Measurements from ENCODE around the gene TMEM167A. TPM values are rescaled to one million over a fixed set of nuclear protein-coding genes. Genes with fewer than 3 reads are reported as not detected.

The TMEM167A gene
- total and polyA plus RNA-seq, 2 of the 4 experiments (the other 2 are of a cell fraction) = 34.6 to 45.1 TPM

GRCh38 chr5:83109380-83109779 lies 32.2 kb upstream of the TMEM167A start:
- dilution Hi-C loops (cut with HindIII; ENCODE audit: low sequenced_read_pairs, unreplicated experiment) (no loop called here), in situ Hi-C loops (cut with MboI; ENCODE audit: low sequenced_read_pairs) (no loop called here), intact Hi-C loops (cut with micrococcal nuclease) (no loop called here)
- DNase-seq = no peak
- CTCF ChIA-PET = interaction anchor here (0.7 kb wide), 1 partner anchor 30 kb away, joined by 3 read pairs; no protein-coding TSS in a partner anchor
- Histone ChIP-seq H3K4ac (ENCODE audit: low read depth, low read length) (no peak overlapping the region), H4K91ac (ENCODE audit: insufficient read depth, low read depth, low read length) (no peak overlapping the region), H2BK20ac (ENCODE audit: low read depth, low read length) (no peak overlapping the region), H2BK5ac (ENCODE audit: low read depth, low read length, poor library complexity, severe bottlenecking) (no peak overlapping the region), H3K14ac (replicated peaks; ENCODE audit: low read depth, low read length) (no peak overlapping the region), H4K8ac (ENCODE audit: low read depth in 2 of 2, low read length in 2 of 2) (no peak overlapping the region), H2AK9ac (replicated peaks; ENCODE audit: low read depth, low read length, poor library complexity) (no peak overlapping the region), H3K18ac (ENCODE audit: low read depth, low read length) (no peak overlapping the region), H3K9me3 (ENCODE audit: control insufficient read depth, insufficient read depth, low read length) (peaks cover 2% of the 10 kb centered on the region; the same call in 1 of the 2 replicates), H3K56ac (ENCODE audit: extremely low read depth, insufficient read depth, low read length) (no peak overlapping the region), H2BK15ac (ENCODE audit: low read depth, low read length) (no peak overlapping the region), H3K27ac (ENCODE audit: insufficient read depth, low read length) (no peak overlapping the region), H3K23ac (ENCODE audit: low read depth, low read length) (no peak overlapping the region), H3K27me3 (ENCODE audit: control insufficient read depth, insufficient read depth, low read length) (no peaks in the 10 kb centered on the region), H3K9me1 (ENCODE audit: insufficient read depth, low read length) (no peaks in the 10 kb centered on the region), H2AK5ac (ENCODE audit: low read depth, low read length) (no peak overlapping the region), H3K4me3 (ENCODE audit: insufficient read depth, low read depth, low read length) (no peak overlapping the region), H3K9ac (ENCODE audit: low read depth, low read length) (no peak overlapping the region), H2BK120ac (ENCODE audit: low read depth, low read length) (no peak overlapping the region), H3K4me1 (ENCODE audit: control insufficient read depth, insufficient read depth, low read length) (no peaks in the 10 kb centered on the region), H3K4me2 (ENCODE audit: low read depth, low read length) (no peak overlapping the region), H3K79me1 (ENCODE audit: low read depth in 1 of 2, low read length in 2 of 2) (no peaks in the 10 kb centered on the region), H4K20me1 (ENCODE audit: insufficient read depth, low read length) (no peaks in the 10 kb centered on the region), H2AFZ (replicated peaks; ENCODE audit: low read length, poor library complexity) (no peak overlapping the region), H4K5ac (ENCODE audit: low read depth, low read length) (no peak overlapping the region), H3K36me3 (ENCODE audit: control insufficient read depth, insufficient read depth, low read length) (no peaks in the 10 kb centered on the region)
- no peak for TF ChIP-seq CTCF (conservative IDR thresholded peaks at IDR 0.05; ENCODE audit: low read depth, low read length)
- TF ChIP-seq POLR2A (IDR thresholded peaks at IDR 0.05; ENCODE audit: low read depth, low read length) = no peak
- no peak for TF ChIP-seq RAD21 (IDR thresholded peaks at IDR 0.05; ENCODE audit: low read length)
- no peak for TF ChIP-seq RFX5 (IDR thresholded peaks at IDR 0.05; ENCODE audit: low read depth, low read length)
- TF ChIP-seq FOS (IDR thresholded peaks at IDR 0.05; ENCODE audit: low read depth, low read length) = no peak
- TF ChIP-seq SMC3 (IDR thresholded peaks at IDR 0.05; ENCODE audit: low read depth, low read length) = no peak
- no peak for TF ChIP-seq MAFK (IDR thresholded peaks at IDR 0.05; ENCODE audit: low read depth, low read length)
- TF ChIP-seq, protein P1, sequence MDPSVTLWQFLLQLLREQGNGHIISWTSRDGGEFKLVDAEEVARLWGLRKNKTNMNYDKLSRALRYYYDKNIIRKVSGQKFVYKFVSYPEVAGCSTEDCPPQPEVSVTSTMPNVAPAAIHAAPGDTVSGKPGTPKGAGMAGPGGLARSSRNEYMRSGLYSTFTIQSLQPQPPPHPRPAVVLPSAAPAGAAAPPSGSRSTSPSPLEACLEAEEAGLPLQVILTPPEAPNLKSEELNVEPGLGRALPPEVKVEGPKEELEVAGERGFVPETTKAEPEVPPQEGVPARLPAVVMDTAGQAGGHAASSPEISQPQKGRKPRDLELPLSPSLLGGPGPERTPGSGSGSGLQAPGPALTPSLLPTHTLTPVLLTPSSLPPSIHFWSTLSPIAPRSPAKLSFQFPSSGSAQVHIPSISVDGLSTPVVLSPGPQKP (IDR thresholded peaks at IDR 0.05; ENCODE audit: borderline replicate concordance, low read depth, low read length) = no peak
- no peak for TF ChIP-seq MAZ (IDR thresholded peaks at IDR 0.05; ENCODE audit: borderline replicate concordance, low read depth, low read length)
- no peak for TF ChIP-seq NFE2L2 (IDR thresholded peaks at IDR 0.05; ENCODE audit: low read depth, low read length)
- no peak for TF ChIP-seq BHLHE40 (IDR thresholded peaks at IDR 0.05; ENCODE audit: low read depth, low read length)
- TF ChIP-seq CHD1 (IDR thresholded peaks at IDR 0.05; ENCODE audit: low read depth, low read length) = no peak
- no peak for TF ChIP-seq RCOR1 (IDR thresholded peaks at IDR 0.05; ENCODE audit: insufficient replicate concordance, low read length)
- TF ChIP-seq CEBPB (IDR thresholded peaks at IDR 0.05; ENCODE audit: low read depth, low read length) = no peak
- TF ChIP-seq, protein P2, sequence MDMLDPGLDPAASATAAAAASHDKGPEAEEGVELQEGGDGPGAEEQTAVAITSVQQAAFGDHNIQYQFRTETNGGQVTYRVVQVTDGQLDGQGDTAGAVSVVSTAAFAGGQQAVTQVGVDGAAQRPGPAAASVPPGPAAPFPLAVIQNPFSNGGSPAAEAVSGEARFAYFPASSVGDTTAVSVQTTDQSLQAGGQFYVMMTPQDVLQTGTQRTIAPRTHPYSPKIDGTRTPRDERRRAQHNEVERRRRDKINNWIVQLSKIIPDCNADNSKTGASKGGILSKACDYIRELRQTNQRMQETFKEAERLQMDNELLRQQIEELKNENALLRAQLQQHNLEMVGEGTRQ (IDR thresholded peaks at IDR 0.05; ENCODE audit: low read depth, low read length) = no peak
- TF ChIP-seq MXI1 (IDR thresholded peaks at IDR 0.05; ENCODE audit: borderline replicate concordance, low read depth, low read length) = no peak
- WGBS, 2 experiments (ENCODE audit: extremely low coverage in 2 of 2, insufficient read length in 1 of 2) = no CpG with 5 or more reads among the region's 1 CpG
- POLR2A ChIA-PET (ENCODE audit: unreplicated experiment) = no interaction called here
- no TSS peak for BruUV-seq (replicated peaks)
- ATAC-seq (ENCODE audit: low read depth) = no peak

Data from IMR-90 (cell line).